GM19463 (cell line): ENCODE data around the gene FAM193B.
"Not testable (repeated sequence)": the region's sequence is repeated elsewhere in the genome, so short reads cannot be mapped to it uniquely, and the experiment has no call there.

ENCODE experiments used
- ATAC-seq: cut with Tn5 transposase; IDR thresholded peaks from one replicate; pipeline ENCODE4 v1.9.1; 2021; ENCODE audit warnings: mild to moderate bottlenecking, moderate library complexity; ENCODE audit not compliant: unreplicated experiment

Gene FAM193B

GRCh38 chr5:177487975-177488374, 66.4 kb downstream of the FAM193B start:
- no peak for ATAC-seq

- ATAC-seq = no peak
These were observed 67.2 kb downstream of the FAM193B start for GRCh38 chr5:177487144-177487543.

DNA sequence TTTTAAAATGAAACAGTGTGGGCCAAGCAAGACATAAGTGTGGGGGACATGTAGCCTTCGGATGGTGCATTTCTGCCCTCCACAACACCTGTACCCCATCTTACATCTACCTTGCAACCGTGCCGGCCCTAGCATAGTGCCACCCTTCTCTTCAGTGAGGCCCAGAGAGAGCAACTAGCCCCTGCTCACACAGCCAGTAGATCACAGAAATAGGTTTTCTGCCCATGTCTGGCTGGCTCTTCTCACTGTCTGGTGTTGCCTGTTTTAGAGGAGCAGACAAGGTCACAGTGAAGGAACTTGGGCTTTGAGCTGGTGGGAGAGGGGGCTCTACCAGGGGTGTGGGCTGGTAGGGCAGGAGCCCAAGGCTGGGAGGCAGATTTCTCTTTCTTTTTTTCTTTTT, 68.1 kb downstream of the FAM193B start:
- no peak for ATAC-seq

GRCh38 chr5:177485753-177486152, 68.6 kb downstream of the FAM193B start:
- ATAC-seq = not testable (repeated sequence)

DNA sequence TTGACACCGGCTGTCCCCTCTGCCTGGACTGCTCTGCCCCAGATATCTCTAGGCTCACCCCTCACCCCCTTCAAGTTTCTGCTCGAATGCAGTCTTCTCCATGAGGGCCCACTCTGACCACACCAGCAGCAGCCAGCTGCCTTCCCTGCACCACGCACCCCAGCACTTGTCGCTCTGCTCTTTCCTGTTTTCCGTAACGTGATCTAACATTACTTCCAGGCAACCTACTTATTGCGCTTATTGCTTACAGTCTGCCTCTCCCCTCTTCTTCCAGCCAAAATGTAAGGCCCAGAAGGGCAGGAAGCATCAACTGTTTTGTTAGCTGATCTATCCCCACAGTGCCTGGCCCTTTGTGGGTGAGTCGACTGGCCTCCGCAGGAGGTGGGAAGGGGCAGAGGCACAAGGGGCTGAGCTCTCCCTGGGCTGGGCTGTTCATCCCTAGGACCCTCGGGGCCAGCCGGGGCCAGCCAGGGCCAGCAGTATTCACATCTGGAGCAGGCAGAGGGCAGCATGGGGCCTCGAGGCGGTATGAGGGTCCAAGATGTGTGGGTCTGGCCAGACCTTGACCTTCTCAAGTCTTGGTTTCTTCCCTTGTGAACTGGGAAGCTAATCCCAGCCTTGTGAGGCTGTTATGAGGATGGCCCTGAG, 69.3 kb downstream of the FAM193B start:
- no peak for ATAC-seq

DNA sequence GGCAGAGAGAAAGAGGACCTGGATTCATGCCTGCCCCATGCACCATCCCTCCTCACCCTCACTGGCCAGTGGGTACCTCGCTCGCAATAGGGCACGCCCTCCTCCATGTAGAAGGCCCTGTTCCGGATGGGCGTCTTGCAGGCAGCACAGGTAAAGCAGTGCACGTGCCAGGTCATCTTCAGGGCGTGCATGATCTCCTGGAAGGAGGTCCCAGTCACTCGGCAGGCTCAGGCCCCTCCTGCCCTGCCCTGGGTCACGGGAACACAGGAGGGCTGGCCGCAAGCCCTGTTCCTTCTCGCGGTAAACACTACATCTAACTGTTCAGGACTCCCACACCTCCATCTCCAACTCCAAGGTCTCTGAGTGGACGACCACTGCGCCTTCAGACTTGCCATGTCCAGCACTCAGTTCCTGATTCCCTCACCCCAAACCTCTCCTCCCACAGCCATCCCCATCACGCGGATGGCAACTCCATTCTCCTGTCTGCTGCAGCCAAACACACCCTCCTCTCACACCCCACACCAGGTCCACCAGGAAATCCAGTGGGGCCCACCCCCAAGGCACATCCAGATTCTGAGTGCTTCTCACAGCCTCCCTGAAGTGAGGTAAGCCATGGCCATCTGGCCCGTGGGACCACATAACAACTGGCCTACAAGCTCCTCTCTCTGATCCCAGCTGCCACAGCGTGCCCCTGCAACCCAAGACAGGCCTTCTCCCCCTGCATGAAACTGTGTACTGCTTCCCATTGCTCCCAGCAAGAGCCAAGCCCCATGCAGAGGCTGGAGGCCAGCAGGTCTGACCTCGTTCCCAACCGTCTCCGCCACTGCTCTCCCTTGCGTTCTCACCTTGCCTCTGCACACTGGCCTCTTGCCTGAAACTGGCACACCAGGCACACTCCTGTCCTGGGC, 70.1 kb downstream of the FAM193B start:
- ATAC-seq = no peak

DNA sequence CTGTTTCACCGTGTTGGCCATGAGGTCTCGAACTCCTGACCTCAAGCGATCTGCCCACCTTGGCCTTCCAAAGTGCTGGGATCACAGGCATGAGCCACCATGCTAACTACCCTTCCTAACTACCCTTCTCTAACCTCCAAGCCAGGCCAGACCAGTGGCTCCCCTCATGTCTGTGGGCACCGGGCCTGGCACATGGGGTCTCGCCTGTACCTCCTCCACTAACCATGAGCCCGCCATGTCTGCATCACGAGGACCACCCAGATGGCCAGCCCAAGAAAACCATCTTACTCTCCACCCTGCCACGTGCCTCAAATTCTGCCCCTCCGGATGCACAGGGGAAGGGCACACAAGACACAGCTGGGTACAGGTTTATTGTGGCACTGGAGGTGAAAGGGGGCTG, 71.3 kb downstream of the FAM193B start:
- no peak for ATAC-seq

DNA sequence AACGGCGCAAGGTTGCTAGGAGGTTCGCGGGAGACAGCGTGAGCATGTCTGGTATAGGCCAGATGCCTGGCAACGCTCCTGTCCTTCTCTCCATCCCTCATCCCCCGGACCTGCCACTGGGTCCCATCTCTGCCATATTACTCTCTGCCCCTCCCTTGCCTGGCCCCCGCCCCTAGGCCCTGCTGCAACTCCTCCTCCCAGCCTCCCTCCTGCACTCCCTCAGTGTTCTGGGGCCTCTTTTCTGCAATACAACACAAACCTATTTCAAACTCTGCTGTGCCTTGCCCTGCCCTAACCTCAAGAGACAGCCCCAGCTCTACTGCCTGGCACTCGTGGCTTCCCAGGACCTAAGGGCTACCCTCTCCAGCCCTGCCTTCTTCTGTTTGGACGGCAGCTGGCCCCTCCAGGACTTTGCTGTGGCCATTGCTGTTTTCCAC, 72.0 kb downstream of the FAM193B start:
- ATAC-seq = no peak

- ATAC-seq = no peak
These were observed 74.6 kb downstream of the FAM193B start for GRCh38 chr5:177479774-177480173.

GRCh38 chr5:177478711-177479646, 75.4 kb downstream of the FAM193B start:
- no peak for ATAC-seq

DNA sequence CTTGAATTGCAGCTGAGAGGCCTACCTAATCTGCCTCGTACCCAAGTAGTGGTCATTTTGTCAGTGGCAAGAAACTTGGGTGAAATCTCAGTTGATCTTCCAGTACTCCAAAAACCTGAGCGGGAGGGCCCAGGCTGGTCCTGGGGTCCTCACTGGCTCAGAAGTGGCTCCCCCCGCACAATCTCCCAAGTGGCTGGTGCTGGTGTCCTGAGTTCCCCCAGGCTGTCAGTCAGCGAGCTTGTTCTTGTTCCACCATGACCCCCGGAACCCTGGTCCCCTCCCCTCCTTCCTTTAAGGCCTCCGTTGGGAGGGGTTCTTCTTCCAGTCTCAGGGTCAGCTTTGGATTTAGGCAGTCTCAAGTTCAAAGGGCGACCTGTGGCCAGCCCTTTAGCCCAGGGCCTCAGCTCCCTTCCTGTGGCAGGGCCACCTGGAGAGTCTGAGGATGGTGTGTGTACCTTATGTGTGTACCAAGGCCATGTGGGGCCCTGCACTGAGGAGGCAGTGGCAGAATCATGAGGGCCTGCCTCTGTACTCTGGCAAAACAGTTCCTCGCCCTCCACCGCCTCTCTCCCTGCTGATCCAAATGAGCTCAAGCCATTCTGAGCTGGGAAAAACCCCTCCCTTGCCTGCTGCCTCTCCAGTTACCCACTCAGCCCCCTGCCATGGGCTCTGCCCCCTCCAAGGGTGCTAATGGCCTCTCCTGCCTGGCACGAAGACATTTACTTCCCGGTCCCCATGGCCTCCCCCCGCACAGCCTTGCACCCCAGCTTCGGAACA, 76.5 kb downstream of the FAM193B start:
- no peak for ATAC-seq

DNA sequence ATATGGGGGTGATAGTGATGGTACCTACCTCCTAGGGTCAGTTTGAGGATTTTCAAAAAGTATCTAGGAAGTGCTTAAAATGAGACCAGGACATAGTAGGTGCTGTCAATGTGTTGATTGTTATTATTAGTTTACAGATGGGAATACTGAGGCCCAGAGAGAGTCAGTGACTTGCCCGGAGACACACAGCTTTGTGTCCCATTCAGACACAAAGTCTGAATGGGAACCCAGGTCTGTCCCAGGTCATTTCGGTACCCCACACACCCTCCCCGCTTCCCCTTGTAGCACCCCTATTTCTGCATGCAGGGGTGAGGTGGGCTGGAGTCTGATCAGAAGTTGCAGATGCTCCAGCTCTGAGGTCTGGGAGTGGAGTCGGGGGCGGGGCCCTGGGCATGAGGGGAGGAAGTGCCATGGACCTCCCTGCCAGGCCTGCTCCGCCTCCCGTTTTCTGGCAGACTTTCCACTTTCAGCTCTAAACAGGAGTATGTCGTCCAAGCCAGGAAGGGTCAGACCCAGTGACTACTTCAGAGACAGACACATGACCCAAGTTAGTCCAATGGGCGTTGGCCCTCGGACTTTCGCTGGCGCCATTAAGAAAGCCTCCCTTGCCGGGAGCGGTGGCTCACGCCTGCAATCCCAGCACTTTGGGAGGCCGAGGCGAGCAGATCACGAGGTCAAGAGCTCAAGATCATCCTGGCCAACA, 77.7 kb downstream of the FAM193B start:
- no peak for ATAC-seq

DNA sequence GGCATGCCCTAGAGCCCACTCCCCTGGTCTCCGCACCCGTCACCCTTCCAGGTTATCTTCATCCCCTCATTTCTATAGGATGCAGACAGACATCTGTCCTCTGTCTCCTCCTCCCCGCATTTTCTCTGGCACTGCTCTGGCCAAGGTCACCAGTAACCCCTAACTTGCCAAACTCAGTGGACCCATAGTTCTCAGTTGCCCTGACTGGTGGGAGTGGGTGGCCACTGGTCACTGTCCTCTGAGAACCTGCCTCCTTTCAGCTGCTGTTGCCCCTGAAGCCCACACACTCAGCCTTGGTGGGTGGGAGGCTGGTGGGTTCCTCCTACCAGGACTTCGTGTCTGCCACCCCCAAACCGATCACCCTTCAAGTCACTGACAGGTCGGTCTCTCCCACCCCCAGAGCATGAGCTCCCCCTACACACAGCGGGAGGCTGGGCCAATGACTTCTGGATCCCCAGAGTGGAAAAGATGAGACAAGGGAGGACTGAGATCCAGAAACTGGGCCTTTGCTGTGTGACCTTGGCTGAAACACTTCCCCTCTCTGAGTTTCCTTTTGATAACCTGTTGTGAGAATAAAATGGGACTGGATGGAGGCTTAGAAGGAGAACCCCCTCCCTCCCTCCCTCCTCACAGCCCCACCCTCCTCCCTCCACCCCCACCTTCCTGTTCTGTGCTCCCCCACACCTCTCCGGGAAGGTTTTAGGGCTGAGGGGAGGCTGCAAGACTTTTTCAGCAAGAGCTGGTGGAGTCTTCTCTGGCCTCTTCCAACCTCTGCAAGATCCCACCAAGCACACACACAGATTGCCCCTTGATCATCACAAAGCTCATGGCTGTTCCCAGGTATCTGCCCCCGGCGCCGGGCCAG, 78.6 kb downstream of the FAM193B start:
- no peak for ATAC-seq

DNA sequence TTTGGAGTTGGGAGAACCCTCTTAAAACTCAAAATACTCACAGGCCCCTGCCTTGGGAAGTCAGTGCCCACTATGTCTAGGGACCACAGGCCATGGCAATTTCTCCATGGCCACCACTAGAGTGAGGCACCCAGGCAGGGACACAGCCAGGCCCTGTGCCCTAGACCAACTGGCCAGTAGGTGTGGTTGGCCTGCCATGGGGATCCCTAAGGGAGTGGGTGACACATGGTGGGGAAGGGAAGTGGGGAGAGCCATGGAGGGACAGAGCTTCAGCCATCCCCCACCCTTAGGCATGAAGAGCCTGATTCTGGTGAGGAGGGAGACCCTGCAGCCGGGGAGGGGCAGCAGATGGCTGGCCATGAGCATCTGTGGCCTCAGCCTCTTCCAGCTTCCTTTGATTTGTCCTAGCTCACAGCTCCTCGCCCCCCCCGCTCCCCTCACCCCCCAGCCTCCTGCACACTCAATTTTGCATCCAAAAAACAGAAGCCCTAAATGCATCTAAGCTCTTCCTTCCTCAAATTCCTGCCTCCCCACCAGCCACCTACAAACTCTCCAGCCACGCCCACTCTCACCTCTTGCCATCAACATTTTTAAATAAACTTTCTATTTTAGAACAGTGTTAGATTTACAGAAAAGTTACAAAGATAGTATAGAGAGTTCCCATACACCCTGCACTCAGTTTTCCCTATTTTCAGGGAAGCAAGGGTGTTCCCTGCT, 79.4 kb downstream of the FAM193B start:
- no peak for ATAC-seq

DNA sequence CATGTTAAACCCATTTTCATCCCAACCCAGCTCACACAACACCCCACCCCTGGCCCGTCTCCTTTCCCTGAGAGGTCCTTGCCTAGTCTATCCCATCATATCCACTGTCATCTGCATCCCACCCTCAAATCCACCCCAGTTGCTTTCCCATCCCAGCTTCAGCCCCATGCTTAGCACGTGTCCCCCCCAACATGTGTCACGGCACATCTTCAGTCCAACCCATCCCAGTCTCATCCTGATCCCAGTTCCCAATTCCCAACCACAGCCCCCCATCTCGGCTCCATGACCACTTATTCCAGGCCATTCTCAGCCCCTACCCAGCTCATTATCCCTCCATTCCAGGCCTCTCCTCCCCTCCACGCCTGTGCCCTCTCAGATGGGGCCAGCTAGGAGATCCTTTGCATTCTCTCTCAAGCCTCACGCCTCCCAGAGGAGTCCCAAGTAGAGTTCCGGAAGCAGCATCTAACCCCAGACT, 80.3 kb downstream of the FAM193B start:
- ATAC-seq = no peak

DNA sequence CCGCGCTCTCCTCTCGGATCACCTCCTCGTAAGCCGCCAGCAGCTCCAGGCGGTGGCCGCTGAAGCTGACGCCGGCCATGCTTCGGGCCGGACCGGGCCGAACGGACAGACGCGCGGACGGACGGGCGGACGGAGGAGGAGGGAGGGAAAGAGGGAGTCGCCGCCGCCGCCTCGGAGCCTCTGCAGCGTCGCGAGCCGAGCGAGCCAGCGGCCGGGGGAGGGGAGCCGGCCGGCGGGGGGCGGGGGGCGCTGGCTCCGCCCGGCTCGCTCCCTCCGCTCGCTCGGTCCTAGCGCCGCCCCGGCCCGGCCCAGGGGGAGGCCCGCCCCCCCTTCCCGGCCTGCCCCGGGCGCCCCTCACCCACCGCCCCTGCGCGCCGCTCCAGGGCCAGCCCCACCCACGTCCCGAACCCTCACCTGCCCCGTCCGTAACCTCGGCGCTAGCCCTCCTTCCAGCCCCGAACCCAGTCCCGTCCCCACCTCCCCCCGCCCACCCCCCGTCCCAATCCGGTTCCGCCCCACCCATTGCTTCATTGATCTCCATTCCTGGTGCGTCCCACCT, 80.8 kb downstream of the FAM193B start, which contains the start of gene DBN1:
DBN1 (minus strand) TSS at position 192 of the 559 bp plus-strand sequence; CDS start at position 79, 113 bp downstream.
- ATAC-seq = peak; percentile 50
